Measurements from ENCODE around the gene LINGO1. TPM values are rescaled to one million over a fixed set of nuclear protein-coding genes. Genes with fewer than 3 reads are reported as not detected.

LINGO1 gene
- total RNA-seq, 1 experiment from 2014 or later = 51.3 TPM

DNA sequence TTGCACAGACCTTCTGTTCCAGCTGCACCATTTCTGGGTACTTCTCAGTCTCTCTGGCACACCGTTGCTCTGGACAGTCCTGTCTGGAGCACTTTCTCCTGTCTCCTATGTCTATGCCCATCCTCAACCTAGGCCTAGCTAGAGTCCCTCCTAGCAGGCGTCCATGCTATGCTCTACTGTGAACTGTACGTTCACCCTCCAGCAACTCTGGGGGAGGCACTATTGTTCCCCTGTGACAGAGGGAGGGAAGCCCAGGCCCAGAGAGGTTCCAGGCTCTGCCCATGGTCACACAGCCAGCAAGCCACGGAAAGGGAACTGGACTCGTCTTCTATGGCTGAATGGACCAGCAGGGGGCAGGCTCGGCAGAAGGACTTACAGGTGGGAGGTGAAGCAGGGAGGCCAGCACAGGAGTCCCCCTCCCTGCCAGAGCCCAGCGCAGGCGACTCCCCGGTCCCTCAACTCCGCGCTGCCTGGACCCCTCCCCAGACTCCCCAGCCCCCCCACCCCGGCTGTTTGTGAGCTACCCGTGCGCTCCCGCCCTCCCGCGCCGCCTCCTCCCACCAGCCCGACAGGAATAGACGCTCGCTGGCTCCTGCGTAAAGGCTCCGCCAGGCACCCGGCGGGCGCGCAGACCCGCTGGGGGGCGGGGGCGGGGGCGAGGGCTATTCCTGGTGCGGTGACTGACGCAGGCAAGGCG, 1.7 kb upstream of the LINGO1 start (continued):
- TF ChIP-seq ZNF121 (CRISPR knock-in tag; IDR thresholded peaks at IDR 0.05) = peak; percentile 86; the same call in 1 of the 2 replicates
- TF ChIP-seq, protein P1, sequence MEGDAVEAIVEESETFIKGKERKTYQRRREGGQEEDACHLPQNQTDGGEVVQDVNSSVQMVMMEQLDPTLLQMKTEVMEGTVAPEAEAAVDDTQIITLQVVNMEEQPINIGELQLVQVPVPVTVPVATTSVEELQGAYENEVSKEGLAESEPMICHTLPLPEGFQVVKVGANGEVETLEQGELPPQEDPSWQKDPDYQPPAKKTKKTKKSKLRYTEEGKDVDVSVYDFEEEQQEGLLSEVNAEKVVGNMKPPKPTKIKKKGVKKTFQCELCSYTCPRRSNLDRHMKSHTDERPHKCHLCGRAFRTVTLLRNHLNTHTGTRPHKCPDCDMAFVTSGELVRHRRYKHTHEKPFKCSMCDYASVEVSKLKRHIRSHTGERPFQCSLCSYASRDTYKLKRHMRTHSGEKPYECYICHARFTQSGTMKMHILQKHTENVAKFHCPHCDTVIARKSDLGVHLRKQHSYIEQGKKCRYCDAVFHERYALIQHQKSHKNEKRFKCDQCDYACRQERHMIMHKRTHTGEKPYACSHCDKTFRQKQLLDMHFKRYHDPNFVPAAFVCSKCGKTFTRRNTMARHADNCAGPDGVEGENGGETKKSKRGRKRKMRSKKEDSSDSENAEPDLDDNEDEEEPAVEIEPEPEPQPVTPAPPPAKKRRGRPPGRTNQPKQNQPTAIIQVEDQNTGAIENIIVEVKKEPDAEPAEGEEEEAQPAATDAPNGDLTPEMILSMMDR (IDR thresholded peaks at IDR 0.05) = peak; percentile 60
- TF ChIP-seq, protein P2, sequence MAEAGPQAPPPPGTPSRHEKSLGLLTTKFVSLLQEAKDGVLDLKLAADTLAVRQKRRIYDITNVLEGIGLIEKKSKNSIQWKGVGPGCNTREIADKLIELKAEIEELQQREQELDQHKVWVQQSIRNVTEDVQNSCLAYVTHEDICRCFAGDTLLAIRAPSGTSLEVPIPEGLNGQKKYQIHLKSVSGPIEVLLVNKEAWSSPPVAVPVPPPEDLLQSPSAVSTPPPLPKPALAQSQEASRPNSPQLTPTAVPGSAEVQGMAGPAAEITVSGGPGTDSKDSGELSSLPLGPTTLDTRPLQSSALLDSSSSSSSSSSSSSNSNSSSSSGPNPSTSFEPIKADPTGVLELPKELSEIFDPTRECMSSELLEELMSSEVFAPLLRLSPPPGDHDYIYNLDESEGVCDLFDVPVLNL (CRISPR knock-in tag; IDR thresholded peaks at IDR 0.05; ENCODE audit: borderline replicate concordance, low read depth) = no peak
- TF ChIP-seq ZNF317 (CRISPR knock-in tag; IDR thresholded peaks at IDR 0.05; ENCODE audit: borderline replicate concordance, low read depth) = no peak
- TF ChIP-seq FOXP1 (CRISPR knock-in tag; IDR thresholded peaks at IDR 0.05; ENCODE audit: borderline replicate concordance) = 0 out of 2 replicates have a peak, but pooled peaks have one; percentile 1
- TF ChIP-seq ZSCAN18 (CRISPR knock-in tag; IDR thresholded peaks at IDR 0.05) = no peak
- TF ChIP-seq GTF2I (CRISPR knock-in tag; conservative IDR thresholded peaks at IDR 0.05) = peak; percentile 93
- no peak for TF ChIP-seq ZNF281 (CRISPR knock-in tag; IDR thresholded peaks at IDR 0.05)

GRCh38 chr15:77633913-77634265, 1.2 kb upstream of the LINGO1 start:
- Mint-ChIP-seq H3K9me3 (no peaks in the 10 kb centered on the region), H3K27ac (peak overlapping the region; percentile 93), H3K4me1 (peaks cover 52% of the 10 kb centered on the region), H3K4me3 (peak overlapping the region; percentile 63), H3K27me3 (ENCODE audit: low read depth) (peaks cover 7% of the 10 kb centered on the region), H3K36me3 (no peaks in the 10 kb centered on the region)
- ATAC-seq = peak; percentile 25
- peak; percentile 93 for DNase-seq (ENCODE audit: low spot score)
- ChIA-PET CTCF (interaction anchor here (0.6 to 7.7 kb wide), 65 partner anchors 11 to 660 kb away, joined by 3 to 237 read pairs (median 8); no protein-coding TSS in a partner anchor), POLR2A (interaction anchor here (0.8 to 1.9 kb wide), 9 partner anchors 9 to 185 kb away, joined by 3 to 9 read pairs (median 4); no protein-coding TSS in a partner anchor)
- TF ChIP-seq NFE2L1 (CRISPR knock-in tag; IDR thresholded peaks at IDR 0.05) (no peak), GABPB1 (CRISPR knock-in tag; IDR thresholded peaks at IDR 0.05) (no peak), FOXK1 (CRISPR knock-in tag; IDR thresholded peaks at IDR 0.05) (no peak; the same call in 1 of the 2 replicates), ZNF138 (CRISPR knock-in tag; conservative IDR thresholded peaks at IDR 0.05) (no peak), CBFB (CRISPR knock-in tag; IDR thresholded peaks at IDR 0.05; ENCODE audit: low read depth) (0 out of 2 replicates have a peak, but pooled peaks have one; percentile 57), HMGXB4 (CRISPR knock-in tag; IDR thresholded peaks at IDR 0.05) (no peak), NR2C2 (CRISPR knock-in tag; IDR thresholded peaks at IDR 0.05) (no peak), ZNF263 (CRISPR knock-in tag; IDR thresholded peaks at IDR 0.05; ENCODE audit: low read depth) (no peak), ETV6 (CRISPR knock-in tag; IDR thresholded peaks at IDR 0.05) (peak; percentile 14; the same call in 1 of the 2 replicates), ZNF232 (CRISPR knock-in tag; IDR thresholded peaks at IDR 0.05) (0 out of 2 replicates have a peak, but pooled peaks have one; percentile 29), ZNF423 (CRISPR knock-in tag; IDR thresholded peaks at IDR 0.05) (peak; percentile 72), EMX1 (CRISPR knock-in tag; IDR thresholded peaks at IDR 0.05) (no peak), SMAD4 (CRISPR knock-in tag; IDR thresholded peaks at IDR 0.05) (no peak), ATF1 (CRISPR knock-in tag; IDR thresholded peaks at IDR 0.05) (no peak)
- TF ChIP-seq, protein P3, sequence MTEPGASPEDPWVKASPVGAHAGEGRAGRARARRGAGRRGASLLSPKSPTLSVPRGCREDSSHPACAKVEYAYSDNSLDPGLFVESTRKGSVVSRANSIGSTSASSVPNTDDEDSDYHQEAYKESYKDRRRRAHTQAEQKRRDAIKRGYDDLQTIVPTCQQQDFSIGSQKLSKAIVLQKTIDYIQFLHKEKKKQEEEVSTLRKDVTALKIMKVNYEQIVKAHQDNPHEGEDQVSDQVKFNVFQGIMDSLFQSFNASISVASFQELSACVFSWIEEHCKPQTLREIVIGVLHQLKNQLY (CRISPR knock-in tag; IDR thresholded peaks at IDR 0.05) = no peak
- TF ChIP-seq, protein P4, sequence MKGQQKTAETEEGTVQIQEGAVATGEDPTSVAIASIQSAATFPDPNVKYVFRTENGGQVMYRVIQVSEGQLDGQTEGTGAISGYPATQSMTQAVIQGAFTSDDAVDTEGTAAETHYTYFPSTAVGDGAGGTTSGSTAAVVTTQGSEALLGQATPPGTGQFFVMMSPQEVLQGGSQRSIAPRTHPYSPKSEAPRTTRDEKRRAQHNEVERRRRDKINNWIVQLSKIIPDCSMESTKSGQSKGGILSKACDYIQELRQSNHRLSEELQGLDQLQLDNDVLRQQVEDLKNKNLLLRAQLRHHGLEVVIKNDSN (CRISPR knock-in tag; IDR thresholded peaks at IDR 0.05) = no peak; the same call in 1 of the 2 replicates
- TF ChIP-seq, protein P5, sequence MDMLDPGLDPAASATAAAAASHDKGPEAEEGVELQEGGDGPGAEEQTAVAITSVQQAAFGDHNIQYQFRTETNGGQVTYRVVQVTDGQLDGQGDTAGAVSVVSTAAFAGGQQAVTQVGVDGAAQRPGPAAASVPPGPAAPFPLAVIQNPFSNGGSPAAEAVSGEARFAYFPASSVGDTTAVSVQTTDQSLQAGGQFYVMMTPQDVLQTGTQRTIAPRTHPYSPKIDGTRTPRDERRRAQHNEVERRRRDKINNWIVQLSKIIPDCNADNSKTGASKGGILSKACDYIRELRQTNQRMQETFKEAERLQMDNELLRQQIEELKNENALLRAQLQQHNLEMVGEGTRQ (CRISPR knock-in tag; IDR thresholded peaks at IDR 0.05) = no peak

All from WTC11 (cell line).